Fibroblast of skin of left biceps (primary cell): ENCODE results near the gene CCDC69.
"Not testable (repeated sequence)": the region's sequence is repeated elsewhere in the genome, so short reads cannot be mapped to it uniquely, and the experiment has no call there.

Experiments
- DNase-seq, 2 experiments: peaks; one replicate each; pipeline ENCODE4 v3.0.0-alpha.2; 2013; ENCODE audit warnings: low read depth in 2 of 2

Gene CCDC69

DNA sequence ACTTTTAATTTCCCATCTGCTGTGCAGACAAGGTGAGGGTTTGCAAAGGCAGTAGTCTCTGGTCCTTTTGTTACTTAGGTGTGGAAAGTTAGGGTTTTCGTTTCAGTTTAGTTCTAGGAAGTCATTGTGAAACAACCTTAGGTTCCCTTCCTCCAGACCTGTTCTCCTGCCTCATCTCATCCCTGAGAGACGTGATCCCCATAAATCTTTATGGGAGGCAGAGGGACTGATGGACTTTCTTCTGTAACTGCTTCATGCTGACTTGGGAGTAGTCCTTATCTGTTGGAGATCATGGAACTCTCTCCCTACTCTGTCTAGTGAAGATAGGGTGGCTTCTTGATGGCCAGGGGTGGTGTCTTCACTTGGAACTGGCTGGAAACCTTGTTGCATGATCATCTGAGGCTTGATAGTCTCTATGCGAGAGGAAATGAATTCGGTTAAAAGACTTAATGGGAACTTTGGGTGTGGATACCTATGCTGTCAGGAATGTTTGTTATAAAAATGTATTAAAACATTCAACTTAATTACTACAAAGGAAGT is 21.9 kb upstream of the CCDC69 start:
- no peak for DNase-seq

DNA sequence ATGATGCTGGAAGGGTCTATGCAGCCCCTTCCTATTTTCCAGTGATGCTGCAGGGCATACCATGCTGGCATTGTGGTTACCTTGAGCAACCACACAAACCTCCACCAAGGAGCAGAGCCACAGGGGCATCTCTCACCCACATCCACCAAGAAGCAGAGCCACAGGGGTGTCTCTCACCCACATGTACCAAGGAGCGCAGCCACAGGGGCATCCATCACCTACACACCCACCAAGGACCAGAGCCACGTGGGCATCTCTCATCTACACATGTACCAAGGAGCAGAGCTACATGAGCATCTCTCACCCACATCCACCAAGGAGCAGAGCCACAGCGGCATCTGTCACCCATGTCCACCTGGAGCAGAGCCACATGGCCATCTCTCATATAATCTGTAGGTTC is 20.3 kb upstream of the CCDC69 start:
- no peak for DNase-seq

DNA sequence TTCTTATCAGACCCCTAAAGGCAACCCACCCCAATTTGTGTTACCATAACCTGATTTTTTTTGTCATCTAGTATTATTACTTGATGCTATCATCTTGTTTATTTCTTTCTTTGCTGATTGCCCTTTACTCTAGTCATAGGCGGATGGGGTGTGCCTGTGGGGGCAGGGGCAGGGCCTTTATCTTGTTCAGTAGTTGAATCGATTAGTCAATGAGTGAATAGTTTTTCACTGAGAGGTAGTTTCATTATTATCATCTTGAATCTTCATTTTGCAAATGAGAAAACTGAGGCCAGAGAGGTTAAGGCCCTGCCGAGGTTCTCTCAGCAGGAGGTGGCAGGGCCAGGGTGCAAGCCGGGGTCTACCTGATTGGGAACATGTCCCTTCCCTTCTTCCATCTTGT is 19.7 kb upstream of the CCDC69 start:
- no peak for DNase-seq

DNA sequence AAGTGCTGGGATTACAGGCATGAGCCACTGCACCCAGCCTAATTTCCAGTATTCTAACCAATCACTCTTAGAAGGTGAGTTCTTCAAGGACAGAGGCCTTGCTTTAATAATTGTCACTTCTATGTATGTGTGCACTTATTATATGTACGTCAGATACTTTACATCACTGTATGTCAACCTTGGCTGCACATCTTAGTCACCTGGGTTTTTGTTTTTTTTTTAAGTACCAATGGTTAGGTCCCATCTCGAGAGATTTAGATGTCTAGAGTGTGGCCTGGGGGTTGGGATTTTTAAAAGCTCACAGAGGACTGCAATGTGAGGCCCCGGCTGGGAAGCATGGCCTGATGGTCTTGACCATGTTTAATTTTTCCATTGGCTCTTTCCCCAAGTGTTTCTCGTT is 19.2 kb upstream of the CCDC69 start:
- DNase-seq = no peak

DNA sequence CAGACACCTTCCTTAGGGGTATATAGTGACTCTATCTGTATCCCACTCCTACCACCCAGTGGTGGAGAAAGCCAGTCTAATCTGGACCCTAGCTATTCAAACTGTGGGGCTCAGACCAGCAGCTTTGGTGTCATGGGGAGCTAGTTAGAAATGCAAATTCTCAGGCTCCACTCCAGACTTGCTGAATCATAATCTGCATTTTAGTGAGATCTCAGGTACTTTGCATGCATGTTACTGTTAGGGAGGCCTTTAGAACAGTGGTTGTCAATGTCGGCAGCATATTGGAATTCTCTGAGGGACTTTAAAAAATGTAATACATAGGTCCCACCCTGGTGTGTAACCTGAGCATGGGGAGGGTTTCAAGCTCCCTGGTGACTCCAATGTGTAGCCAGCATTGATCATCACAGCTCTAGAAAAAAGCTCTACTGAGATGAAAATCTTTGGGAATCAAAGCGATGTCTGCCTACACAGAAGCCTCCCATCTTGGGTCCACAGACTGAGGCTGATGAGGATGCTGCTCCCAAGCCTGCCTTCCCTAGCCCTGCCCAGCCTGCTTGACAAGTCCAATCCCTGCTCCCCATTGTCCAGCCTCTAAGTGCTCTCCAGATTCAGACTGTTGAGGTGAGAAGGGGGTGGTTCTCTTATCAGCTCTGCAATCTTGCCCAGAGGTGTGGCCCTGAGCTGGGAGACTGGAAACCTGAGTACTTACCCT is 17.2 kb upstream of the CCDC69 start:
- no peak for DNase-seq

DNA sequence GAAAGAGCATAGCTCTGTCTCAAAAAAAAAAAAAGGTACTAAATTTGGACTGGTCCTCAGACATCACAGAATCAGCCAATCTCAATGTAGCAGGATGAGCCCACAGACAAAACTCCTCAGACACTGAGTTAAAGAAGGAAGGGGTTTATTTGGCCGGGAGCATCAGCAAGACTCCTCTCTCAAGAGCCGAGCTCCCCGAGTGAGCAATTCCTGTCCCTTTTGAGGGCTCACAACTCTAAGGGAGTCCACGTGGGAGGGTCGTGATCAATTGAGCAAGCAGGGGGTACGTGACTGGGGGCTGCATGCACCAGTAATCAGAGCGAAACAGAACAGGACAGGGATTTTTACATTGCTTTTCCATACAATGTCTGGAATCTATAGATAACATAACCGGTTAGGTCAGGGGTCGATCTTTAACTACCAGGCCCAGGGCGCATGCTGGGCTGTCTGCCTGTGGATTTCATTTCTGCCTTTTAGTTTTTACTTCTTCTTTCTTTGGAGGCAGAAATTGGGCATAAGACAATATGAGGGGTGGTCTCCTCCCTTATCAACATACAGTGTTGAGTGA is 16.5 kb upstream of the CCDC69 start:
- not testable (repeated sequence) for DNase-seq

DNA sequence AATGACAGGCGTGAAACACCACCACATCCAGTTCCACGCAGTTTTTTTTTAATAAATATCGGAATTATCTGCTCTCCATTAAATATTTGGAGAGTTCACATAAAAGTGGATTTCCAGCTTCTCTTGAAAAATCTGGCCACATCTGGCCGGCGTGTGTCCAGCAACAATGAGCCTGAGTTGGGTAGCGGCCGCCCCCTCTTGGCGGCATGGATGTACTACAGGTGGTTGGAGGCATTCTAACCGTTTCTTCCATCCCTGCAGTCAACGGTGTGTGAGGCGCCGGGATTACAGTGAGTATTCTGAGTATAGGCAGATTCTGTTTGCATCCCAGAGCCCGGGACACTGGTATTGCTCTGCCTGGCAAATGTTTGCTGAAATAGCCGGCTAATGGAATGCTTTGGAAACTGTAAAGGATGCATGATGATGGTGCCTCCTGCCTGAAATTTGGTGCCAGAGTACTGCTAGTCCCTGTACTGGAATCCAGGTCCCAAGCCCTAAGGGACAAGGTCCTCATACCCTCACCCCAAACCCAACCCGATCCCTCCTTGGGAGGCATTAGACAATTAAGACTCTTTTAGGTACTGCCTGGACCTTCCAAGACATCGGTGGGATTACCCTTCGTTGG is 15.5 kb upstream of the CCDC69 start:
- peak; percentile 20 to 28 for DNase-seq

DNA sequence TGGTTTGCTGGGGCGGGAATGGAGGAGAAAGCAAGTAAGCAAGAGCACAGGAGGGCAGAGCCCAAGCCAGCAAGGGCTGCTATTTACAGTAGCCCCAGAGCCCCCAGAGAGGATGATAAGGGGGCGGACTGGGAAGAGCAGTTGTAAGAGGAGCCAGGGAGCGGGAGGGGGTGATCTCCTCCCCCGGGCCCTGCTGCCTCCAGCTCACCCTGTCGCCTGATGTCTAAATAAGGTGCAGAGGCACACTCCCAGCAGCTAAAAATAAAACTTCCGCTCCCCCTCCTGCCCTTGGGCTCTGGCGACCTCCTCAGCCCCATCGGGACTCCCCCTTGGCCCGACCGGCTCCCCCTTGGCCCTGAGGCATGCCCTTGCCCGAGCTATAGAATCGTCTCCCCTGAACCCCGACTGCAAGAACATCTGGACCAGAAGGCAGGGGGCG is 14.4 kb upstream of the CCDC69 start:
- no peak for DNase-seq

DNA sequence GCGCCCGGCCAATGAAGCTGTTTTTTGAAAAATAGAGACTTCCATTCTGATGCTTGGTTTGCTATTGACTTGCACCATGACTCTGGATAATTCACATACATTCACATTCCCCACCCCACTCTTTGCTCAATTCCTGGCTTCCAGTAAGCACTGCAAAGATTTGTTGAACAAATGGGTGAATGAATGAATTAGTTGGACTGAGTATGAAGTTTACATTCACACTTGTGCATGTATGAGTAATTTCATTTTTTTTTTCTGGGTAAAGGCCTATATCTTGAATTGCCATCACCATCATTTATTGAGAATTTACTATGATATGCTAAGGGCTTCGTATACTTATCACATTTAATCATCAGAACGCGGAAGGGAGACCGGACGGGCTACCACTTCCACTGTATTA is 13.8 kb upstream of the CCDC69 start:
- no peak for DNase-seq

DNA sequence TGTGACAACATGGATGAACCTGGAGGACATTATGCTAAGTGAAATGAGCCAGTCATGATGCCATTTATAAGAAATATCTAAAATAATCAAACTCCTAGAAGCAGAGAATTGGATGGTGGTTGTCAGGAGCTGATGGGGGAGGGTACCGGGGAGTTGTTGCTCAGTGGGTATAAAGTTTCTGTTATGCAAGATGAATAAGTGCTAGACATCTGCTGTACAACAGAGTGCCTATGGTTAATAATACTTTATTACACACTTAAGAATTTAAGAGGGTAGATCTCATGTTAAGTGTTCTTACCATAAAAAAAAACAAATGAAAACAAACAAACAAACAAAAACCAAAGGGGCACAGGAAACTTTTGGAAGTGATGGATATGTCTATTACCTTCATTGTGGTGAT is 13.0 kb upstream of the CCDC69 start:
- DNase-seq = no peak

DNA sequence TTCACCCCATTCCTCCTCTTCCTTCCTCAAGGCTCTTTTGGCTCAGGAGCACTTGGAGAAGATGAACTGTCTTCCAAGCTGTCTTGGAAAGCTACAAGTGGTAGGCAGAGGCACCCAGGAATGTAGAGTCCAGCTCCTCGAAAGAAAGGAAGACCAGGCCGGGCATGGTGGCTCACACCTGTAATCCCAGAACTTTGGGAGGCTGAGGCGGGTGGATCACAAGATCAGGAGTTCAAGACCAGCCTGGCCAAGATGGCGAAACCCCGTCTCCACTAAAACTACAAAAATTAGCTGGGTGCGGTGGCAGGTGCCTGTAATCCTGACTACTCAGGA is 11.3 kb upstream of the CCDC69 start:
- not testable (repeated sequence) for DNase-seq

DNA sequence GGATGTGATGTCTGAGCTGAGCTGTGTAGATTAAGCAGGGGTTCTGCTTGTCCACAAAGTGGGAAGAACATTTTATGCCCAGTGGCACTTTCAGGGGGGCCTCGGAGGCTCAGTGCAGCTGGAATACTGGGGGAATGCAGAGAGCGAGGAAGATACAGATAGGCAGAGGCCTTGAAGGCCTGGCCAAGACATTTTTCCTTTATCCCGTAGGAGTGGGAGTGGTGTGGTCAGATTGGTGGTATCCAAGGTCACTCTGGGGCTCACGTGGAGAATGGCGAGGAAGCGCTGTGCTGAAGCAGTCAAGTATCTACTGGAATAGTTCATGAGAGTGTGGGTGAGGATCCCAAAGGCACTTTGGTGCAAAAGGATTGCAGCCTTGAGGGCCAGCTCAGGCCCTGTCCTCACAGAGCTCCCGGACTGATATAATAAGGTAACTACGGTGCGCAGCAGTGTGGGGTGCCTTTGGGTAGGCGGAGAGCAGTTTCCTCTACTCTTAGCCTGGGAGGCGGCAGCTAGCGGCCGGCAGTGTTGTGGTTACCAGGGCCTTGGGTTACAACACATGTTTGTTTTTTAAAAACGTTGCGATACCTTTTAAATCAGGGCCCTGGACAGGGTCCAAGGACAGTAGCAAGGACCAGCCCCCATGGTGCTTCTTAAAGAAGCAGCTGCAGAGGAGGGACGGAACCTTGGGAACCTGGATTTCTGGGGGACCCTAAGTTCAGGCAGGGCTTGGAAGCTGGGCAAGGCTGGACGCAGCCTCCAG is 10.8 kb upstream of the CCDC69 start:
- DNase-seq = no peak

DNA sequence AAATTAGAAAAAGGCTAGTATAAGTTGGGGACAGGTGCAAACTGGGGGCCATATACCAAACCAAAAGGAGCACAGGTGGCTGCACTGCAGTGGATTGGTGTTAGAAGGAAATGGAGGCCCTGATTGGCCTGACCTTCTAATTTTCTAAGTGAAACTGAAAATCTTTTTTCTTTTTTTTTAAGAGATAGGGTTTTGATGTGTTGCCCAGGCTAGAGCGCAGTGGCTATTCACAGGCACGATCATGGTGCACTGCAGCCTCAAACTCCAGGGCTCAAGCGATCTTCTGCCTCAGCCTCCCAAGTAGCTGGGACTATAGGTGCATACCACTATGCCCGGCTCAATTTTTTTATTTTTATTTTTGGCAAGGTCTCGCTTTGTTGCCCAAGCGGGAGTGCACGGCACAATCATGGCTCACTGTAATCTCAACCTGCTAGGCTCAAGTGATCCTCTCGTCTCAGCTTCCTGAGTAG is 9.8 kb upstream of the CCDC69 start:
- no peak for DNase-seq

DNA sequence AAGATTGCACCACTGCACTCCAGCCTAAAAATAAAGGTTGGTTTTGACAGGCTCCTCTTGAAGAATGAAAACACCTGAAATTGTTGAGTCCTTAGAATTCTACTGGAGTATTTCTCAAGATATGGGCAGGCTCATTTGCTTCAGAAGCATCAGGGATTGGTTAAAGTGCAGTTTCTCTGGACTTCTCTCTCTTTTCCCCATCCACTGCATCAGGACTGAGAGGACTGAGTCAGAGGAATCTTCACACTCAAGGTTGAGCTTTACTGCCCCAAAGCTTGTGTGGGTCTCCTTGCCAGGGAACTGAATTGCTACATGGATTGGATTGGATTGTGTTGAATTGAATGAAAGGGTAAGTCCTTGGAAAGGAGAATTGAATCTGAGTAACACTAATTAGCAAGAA is 7.5 kb upstream of the CCDC69 start:
- DNase-seq = no peak

DNA sequence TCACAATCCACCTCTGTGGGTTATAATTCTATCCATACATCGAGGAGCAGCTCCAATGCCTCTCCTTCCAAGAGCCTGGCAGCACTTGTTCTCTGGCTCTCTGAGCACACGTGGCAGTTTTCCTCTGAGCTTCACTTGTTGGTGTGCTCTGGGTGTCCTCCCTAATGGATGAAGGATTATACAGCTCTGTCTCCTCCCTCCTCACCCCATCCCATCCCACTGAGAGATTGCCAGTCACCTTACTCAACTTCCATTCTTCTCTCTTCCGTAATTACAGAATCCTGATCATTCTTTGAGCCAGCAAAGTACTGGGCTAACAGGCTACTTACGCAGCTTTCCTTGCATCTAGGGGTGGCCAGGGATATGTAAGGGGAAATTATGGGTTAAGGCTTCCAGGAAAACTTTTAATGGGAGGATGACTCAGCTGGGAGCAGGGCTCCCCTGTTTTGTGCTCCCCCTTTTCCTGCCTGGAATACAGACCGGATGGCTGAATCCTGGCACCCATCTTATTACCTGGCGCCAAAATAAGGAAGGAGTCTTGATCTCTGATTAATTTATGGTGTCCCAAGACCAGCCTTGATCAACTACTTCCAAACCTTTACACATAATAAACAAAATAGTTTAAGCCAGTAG is 6.3 kb upstream of the CCDC69 start:
- DNase-seq = no peak

DNA sequence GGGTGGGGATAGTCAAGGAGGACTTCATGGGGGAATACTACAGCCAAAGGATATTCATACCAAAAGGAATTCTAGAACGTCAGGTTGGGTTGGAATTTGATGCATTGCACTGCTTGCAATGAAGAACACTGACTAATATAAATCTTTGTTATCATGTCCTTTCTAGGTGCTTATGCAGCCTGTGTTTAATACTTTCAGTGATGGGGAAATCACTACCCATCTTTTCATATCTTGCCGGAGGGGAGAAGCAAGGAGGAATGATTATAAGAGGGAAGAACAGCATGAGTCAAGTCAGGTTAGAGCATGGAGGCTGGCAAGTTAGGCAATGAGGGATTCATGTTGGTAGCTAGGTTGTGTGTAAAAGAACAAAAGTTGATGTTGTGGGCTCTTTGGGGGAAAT is 5.1 kb upstream of the CCDC69 start:
- DNase-seq = no peak

DNA sequence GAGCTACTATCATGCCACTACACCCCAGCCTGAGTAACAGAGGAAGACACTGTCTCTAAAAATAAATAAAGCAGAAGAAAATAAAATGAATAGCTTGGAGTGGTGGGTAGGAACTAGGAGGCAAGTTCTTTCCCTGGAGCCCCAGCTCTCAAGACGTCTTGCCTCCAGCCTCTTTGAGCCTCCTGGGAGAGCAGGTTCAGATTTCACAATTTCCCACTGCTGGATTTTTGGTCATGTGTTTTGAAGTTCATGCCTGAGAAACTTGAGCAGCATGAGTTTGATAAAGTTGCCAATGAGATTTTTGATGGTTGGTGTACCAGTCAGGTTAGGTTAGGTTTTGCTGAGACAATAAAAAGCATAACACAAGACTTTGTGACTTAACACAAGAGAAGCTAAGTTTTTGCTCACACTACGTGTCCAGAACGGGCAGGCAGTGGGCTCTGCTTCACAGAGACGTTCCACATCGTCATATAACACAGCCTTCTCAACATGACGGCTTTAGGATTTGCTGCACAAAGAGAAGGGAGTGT is 4.1 kb upstream of the CCDC69 start:
- DNase-seq = no peak

DNA sequence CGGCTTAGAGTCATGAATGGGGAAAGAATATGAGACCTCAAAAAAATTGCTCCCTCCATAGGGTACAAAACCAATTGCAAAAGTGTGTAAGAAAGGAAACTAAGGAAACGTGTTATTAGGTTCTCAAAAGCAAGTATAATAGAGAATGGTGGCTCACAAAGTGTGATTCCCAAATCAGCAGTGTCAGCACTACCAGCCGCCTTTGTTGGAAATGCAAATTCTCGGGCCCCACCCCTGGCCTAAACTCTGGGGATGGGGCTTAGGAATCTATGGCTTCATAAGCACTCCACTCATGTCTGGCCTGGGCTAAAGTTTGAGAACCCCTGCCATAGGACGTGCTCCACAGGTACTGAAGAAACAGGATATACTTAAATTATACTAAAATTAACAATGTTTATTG is 1.6 kb upstream of the CCDC69 start:
- no peak for DNase-seq

DNA sequence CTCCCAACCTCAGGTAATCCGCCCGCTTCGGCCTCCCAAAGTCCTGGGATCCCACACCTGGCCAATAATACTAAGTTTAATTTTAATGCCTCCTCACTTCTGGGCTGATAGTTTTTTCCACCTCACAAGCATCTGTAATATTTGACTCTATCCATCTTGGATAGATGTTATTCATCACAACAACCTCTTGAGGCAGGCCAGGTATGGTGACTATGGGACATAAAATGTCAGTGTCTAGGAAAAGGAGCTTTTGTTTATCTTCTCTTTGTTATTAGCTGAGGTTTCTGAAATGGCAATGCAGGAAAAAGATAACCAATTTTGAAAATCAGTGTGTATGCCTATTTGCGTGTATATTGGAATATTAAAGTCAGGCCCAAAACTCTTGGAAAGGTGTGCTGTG is 1.2 kb upstream of the CCDC69 start:
- DNase-seq = no peak

DNA sequence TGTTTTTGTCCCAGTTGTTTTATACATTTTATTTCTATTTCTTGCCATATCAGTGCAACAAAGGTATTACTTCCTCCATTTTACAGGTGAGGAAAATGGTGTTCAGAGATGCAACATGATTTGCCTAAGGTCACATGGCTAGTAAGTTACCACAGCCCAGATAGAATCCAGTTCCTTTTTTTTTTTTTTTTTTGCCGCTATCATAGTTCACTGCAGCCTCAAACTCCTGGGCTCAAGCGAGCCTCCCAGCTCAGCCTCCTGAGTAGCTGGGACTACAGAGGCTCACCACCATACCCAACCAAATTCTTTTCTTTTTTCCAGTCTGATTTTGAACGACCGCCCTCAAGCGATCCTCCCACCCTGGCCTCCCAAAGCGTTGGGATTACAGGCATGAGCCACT is 480 bp upstream of the CCDC69 start:
- DNase-seq = no peak

DNA sequence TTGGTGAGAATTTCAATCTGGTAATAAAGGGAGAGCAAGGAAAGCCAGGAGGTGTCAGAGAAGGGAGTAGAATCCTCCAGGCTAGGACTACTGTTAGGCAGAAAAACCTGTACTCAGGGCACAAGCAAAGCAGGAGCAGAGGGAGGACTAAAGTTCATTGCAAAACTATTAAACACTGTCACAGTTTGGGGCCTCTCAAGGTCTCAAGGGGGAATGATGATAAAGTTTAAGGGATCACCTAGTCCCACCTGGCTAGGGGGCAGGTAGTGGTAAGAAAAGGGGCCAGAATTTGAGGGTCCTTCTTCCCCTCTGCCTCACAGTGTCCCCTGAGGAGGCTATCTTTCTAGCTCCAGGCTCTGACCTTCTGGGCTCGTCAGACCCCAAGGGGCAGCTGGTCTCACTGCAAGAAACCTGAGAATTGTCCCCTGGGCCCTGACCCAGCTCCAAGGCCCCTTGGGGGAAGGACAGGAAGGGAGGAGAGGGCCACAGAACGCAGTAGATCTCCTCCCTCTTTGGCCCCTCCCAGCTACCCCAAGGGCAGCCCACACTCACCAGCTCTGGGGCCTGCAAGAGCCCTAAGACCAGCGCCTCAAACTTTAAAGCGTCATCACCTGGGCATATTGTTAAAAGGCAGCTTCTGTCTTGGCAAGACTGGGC is 974 bp downstream of the CCDC69 start:
- no peak for DNase-seq
